Measurements from ENCODE around the gene ULK1.
A peak's percentile ranks its signal among the peaks of the same experiment; 100 is the strongest.

Gene ULK1

GRCh38 chr12:131893605-131894312 is 663 bp upstream of the ULK1 start:
- peaks cover 2% of the 10 kb centered on the region for H3K36me3 ChIP-seq (replicated peaks)
- DNase-seq: no peak
- in situ Hi-C loops (cut with HindIII; ENCODE audit: low pct_ligation_motif_present, low sequenced_read_pairs): no loop called here
- TF ChIP-seq CTCF (IDR thresholded peaks at IDR 0.05; ENCODE audit: low read depth, low read length, missing control alignments): no peak
- H3K27ac ChIP-seq: no peak overlapping the region
- peak overlapping the region; percentile 31 for H3K4me3 ChIP-seq (ENCODE audit: low read depth, low read length)
- H3K27me3 ChIP-seq (replicated peaks): no peaks in the 10 kb centered on the region

- peak overlapping the region; percentile 87 for H3K27ac ChIP-seq
- H3K27me3 ChIP-seq (replicated peaks): no peaks in the 10 kb centered on the region
- peak overlapping the region; percentile 67 for H3K4me3 ChIP-seq (ENCODE audit: low read depth, low read length)
- DNase-seq: no peak
- in situ Hi-C loops (cut with HindIII; ENCODE audit: low pct_ligation_motif_present, low sequenced_read_pairs): no loop called here
- H3K36me3 ChIP-seq (replicated peaks): peaks cover 2% of the 10 kb centered on the region
- TF ChIP-seq CTCF (IDR thresholded peaks at IDR 0.05; ENCODE audit: low read depth, low read length, missing control alignments): no peak
These were observed 688 bp downstream of the ULK1 start for GRCh38 chr12:131894981-131895639.

GRCh38 chr12:131895640-131896079 is 1.2 kb downstream of the ULK1 start:
- in situ Hi-C loops (cut with HindIII; ENCODE audit: low pct_ligation_motif_present, low sequenced_read_pairs): no loop called here
- Histone ChIP-seq H3K36me3 (replicated peaks) (peaks cover 2% of the 10 kb centered on the region), H3K4me3 (ENCODE audit: low read depth, low read length) (peak overlapping the region; percentile 67), H3K27me3 (replicated peaks) (no peaks in the 10 kb centered on the region), H3K27ac (peak overlapping the region; percentile 87)
- DNase-seq: no peak
- TF ChIP-seq CTCF (IDR thresholded peaks at IDR 0.05; ENCODE audit: low read depth, low read length, missing control alignments): no peak

GRCh38 chr12:131896080-131896810 is 1.8 kb downstream of the ULK1 start:
- in situ Hi-C loops (cut with HindIII; ENCODE audit: low pct_ligation_motif_present, low sequenced_read_pairs): no loop called here
- TF ChIP-seq CTCF (IDR thresholded peaks at IDR 0.05; ENCODE audit: low read depth, low read length, missing control alignments): no peak
- peaks cover 2% of the 10 kb centered on the region for H3K36me3 ChIP-seq (replicated peaks)
- peak overlapping the region; percentile 67 for H3K4me3 ChIP-seq (ENCODE audit: low read depth, low read length)
- peak; percentile 74 for DNase-seq
- H3K27me3 ChIP-seq (replicated peaks): no peaks in the 10 kb centered on the region
- H3K27ac ChIP-seq: peak overlapping the region; percentile 87

GRCh38 chr12:131896811-131897270 is 2.4 kb downstream of the ULK1 start:
- peak overlapping the region; percentile 67 for H3K4me3 ChIP-seq (ENCODE audit: low read depth, low read length)
- peak; percentile 39 for DNase-seq
- H3K36me3 ChIP-seq (replicated peaks): peaks cover 2% of the 10 kb centered on the region
- H3K27me3 ChIP-seq (replicated peaks): no peaks in the 10 kb centered on the region
- in situ Hi-C loops (cut with HindIII; ENCODE audit: low pct_ligation_motif_present, low sequenced_read_pairs): no loop called here
- H3K27ac ChIP-seq: peak overlapping the region; percentile 87
- no peak for TF ChIP-seq CTCF (IDR thresholded peaks at IDR 0.05; ENCODE audit: low read depth, low read length, missing control alignments)
